ENCODE data around the gene PLK3. TPM values are rescaled to one million over a fixed set of nuclear protein-coding genes. Genes with fewer than 3 reads are reported as not detected.

The PLK3 gene
- total and polyA plus RNA-seq, 12 donors = 4.4 to 51.8 (median 17.1) TPM

GRCh38 chr1:44819196-44819607, 19.0 kb downstream of the PLK3 start:
- 0 to 2% (median 1%) methylated on average over 13 of the region's 13 CpGs for WGBS, 4 donors
- peak in 2 of 7 donors; percentile 19 to 58 for DNase-seq
- peaks cover 0 to 6% of the 10 kb centered on the region in 2 donors for H3K36me3 ChIP-seq (replicated peaks in 1 of 2)
- intact Hi-C loops (cut with DNase I) = loop anchor here in 1 of 2 donors (2.0 kb wide), 1 partner anchor 18 kb away; the partner anchor contains the start of gene PLK3
- H3K4me1 ChIP-seq (replicated peaks in 1 of 2) = peaks cover 8 to 18% of the 10 kb centered on the region in 2 donors
- TF ChIP-seq POLR2A (IDR thresholded peaks at IDR 0.05) (no peak), CTCF (IDR thresholded peaks at IDR 0.05) (no peak)
- peak overlapping the region; percentile 66 to 93 (median 83) for H3K27ac ChIP-seq
- H3K4me3 ChIP-seq = peak overlapping the region in 1 of 4 donors; percentile 56
- no peaks in the 10 kb centered on the region for H3K9me3 ChIP-seq (replicated peaks in 1 of 3)
- H3K27me3 ChIP-seq = no peaks in the 10 kb centered on the region

- Histone ChIP-seq H3K27me3 (no peaks in the 10 kb centered on the region), H3K4me1 (replicated peaks in 1 of 2) (peaks cover 8 to 17% of the 10 kb centered on the region in 2 donors), H3K9me3 (replicated peaks in 1 of 3) (no peaks in the 10 kb centered on the region), H3K27ac (peak overlapping the region; percentile 66 to 93 (median 83)), H3K4me3 (peak overlapping the region in 2 of 4 donors; percentile 27 to 56), H3K36me3 (replicated peaks in 1 of 2) (peaks cover 0 to 5% of the 10 kb centered on the region in 2 donors)
- intact Hi-C loops (cut with DNase I) = loop anchor here in 1 of 2 donors (2.0 kb wide), 1 partner anchor 19 kb away; the partner anchor contains the start of gene PLK3
- 0 to 2% (median 1%) methylated on average over 30 to 33 of the region's 33 CpGs for WGBS, 4 donors
- peak; percentile 74 to 95 (median 84) for DNase-seq
- TF ChIP-seq CTCF (IDR thresholded peaks at IDR 0.05) (peak in 1 of 6 experiments; percentile 5), POLR2A (IDR thresholded peaks at IDR 0.05) (peak; percentile 92 to 98)
These were observed 19.6 kb downstream of the PLK3 start for GRCh38 chr1:44819608-44820327.

GRCh38 chr1:44820328-44821239, 20.4 kb downstream of the PLK3 start:
- TF ChIP-seq POLR2A (IDR thresholded peaks at IDR 0.05) (no peak), CTCF (IDR thresholded peaks at IDR 0.05) (peak in 1 of 6 experiments; percentile 24)
- peak overlapping the region; percentile 66 to 93 (median 83) for H3K27ac ChIP-seq
- 25 to 37% (median 29%) methylated on average over 20 to 25 of the region's 25 CpGs for WGBS, 4 donors
- DNase-seq = peak in 3 of 7 donors; percentile 19 to 65 (median 26)
- H3K27me3 ChIP-seq = no peaks in the 10 kb centered on the region
- H3K36me3 ChIP-seq (replicated peaks in 1 of 2) = no peaks in the 10 kb centered on the region
- H3K4me1 ChIP-seq (replicated peaks in 1 of 2) = peaks cover 8 to 17% of the 10 kb centered on the region in 2 donors
- intact Hi-C loops (cut with DNase I) = no loop called here
- no peaks in the 10 kb centered on the region for H3K9me3 ChIP-seq (replicated peaks in 1 of 3)
- peak overlapping the region in 2 of 4 donors; percentile 27 to 56 for H3K4me3 ChIP-seq

- intact Hi-C loops (cut with DNase I) = no loop called here
- DNase-seq = peak in 1 of 7 donors; percentile 16
- Histone ChIP-seq H3K4me1 (replicated peaks in 1 of 2) (peaks cover 8 to 17% of the 10 kb centered on the region in 2 donors), H3K27me3 (no peaks in the 10 kb centered on the region), H3K27ac (no peak overlapping the region), H3K9me3 (replicated peaks in 1 of 3) (no peaks in the 10 kb centered on the region), H3K4me3 (no peak overlapping the region), H3K36me3 (replicated peaks in 1 of 2) (no peaks in the 10 kb centered on the region)
- TF ChIP-seq POLR2A (IDR thresholded peaks at IDR 0.05) (no peak), CTCF (IDR thresholded peaks at IDR 0.05) (no peak)
- 85 to 92% (median 90%) methylated on average over 9 of the region's 9 CpGs for WGBS, 4 donors
These were observed 21.1 kb downstream of the PLK3 start for GRCh38 chr1:44821240-44821715.

All from adrenal gland (tissue), 12 donors.